Coronary artery (tissue), 2 donors: ENCODE results near the gene TMEM258.

Experiments used
- DNase-seq: peaks from one replicate; pipeline ENCODE4 v3.0.0-alpha.2; 2017; ENCODE audit warnings: low spot score
- H3K27ac ChIP-seq, 2 donors: fragments of 200-600 bp; sonication (generic); one replicate each; pipeline ENCODE4 v1.5.1; 2016 to 2019
- H3K4me3 ChIP-seq: fragments of 200-600 bp; sonication (generic); 2 replicates; pipeline ENCODE4 v1.5.1; 2016; ENCODE audit warnings: mild to moderate bottlenecking, moderate library complexity
- TF ChIP-seq, protein P1 (sequence below): fragments of 200-600 bp; sonication (generic); IDR thresholded peaks from one replicate; pipeline ENCODE4 v1.5.1; 2019; ENCODE audit warnings: antibody characterized with exemption

TMEM258 gene

DNA sequence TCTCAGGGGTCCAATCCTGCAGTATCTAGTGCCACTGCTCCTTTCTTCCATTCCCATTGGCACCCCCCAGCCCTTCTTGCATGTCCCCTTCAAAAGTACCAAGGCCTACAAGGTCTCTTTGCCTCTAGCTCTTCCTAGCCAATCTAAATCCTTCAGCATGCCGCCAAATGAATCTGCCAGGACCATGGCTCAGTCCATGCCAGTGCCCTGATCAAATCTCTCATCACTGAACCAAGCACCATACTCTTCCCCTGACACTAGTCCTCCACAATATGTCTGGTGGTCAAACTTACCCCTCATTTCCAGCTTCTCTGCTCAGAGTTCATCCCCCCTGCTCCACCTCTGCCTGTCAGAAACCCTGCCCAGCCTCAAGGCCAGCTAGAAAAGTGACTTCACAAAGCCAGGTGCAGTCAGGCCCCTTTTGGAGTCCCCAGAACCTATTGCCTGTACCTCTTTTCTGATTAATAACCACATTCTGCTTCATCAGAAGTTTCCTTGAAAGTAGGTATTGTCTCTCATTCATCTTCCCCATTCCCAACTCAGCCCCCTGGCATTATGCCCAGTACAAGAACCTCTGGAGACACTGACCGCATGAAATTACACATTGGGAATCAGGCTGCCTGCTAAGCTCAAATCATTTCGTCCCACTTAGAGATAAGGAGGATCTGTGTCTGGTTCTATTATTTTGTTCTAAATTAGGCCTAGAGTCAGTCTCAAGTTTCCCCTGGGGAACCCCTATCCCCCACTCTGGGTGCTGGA is 11.7 kb upstream of the TMEM258 start:
- no peak for DNase-seq
- Histone ChIP-seq H3K4me3 (no peak overlapping the region), H3K27ac (no peak overlapping the region)
- TF ChIP-seq, protein P1, sequence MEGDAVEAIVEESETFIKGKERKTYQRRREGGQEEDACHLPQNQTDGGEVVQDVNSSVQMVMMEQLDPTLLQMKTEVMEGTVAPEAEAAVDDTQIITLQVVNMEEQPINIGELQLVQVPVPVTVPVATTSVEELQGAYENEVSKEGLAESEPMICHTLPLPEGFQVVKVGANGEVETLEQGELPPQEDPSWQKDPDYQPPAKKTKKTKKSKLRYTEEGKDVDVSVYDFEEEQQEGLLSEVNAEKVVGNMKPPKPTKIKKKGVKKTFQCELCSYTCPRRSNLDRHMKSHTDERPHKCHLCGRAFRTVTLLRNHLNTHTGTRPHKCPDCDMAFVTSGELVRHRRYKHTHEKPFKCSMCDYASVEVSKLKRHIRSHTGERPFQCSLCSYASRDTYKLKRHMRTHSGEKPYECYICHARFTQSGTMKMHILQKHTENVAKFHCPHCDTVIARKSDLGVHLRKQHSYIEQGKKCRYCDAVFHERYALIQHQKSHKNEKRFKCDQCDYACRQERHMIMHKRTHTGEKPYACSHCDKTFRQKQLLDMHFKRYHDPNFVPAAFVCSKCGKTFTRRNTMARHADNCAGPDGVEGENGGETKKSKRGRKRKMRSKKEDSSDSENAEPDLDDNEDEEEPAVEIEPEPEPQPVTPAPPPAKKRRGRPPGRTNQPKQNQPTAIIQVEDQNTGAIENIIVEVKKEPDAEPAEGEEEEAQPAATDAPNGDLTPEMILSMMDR = no peak

DNA sequence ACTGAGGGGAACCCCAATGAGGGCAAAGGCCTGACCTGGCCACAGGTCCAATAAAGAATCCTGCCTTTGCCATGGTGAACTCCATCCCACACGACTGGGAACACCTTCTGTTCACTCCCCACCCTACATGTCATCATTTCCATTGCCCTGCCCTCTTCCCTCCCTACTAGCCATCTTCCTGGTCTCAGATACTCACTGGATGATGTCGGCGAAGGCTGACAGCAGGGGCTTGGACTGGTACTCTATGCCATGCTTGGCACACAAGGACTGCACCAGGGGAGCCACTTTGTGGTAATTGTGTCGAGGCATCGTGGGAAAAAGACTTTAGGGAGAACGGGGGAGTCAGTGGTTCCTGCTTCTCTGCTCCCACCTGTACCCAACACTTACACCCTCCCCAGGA is 10.2 kb upstream of the TMEM258 start:
- TF ChIP-seq, protein P1 = no peak
- H3K27ac ChIP-seq = no peak overlapping the region
- DNase-seq = no peak
- H3K4me3 ChIP-seq = no peak overlapping the region

DNA sequence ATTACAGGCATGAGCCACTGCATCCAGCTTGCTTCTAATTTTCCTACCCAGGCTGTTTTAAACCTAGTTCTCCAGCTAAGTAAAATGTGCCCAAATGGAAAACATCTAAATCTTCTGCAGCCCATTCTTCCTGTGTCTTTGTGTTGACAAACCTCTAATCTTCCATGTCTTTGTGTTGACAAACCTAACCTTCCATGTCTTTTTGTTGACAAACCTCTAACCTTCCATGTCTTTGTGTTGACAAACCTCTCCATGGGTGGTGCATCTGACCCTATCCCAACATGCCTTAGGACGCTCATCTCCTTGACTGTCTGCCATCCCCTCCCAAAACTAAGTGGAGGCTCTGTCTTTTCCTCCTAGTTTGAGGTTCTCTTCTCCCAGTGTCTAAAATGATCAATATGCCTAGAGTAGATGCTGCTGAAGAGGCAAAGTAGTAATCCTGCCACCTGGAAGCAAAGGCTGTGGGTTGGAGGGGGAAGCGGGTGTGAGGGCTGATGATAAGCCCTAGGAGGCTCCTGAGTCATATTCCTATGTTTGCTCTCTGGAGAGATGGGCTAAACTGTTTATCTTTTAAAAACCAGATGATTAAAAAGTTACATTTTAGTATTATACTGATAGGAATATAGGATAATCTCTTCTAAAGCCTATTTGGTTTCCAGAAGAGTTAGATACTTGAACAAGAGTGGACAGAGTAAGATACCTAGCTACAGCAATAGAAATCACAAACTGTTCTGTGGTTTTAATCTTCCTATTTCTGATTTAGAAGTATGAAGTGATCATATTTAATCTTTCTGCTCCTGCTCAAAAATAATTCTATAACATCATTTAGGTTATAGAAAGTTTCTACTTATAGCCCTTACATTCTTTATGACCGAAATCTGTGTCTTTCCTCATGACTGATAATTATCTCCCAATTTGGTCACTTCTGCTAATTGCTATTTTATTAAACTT is 8.2 kb upstream of the TMEM258 start:
- TF ChIP-seq, protein P1 = no peak
- H3K27ac ChIP-seq = no peak overlapping the region
- no peak for DNase-seq
- no peak overlapping the region for H3K4me3 ChIP-seq

DNA sequence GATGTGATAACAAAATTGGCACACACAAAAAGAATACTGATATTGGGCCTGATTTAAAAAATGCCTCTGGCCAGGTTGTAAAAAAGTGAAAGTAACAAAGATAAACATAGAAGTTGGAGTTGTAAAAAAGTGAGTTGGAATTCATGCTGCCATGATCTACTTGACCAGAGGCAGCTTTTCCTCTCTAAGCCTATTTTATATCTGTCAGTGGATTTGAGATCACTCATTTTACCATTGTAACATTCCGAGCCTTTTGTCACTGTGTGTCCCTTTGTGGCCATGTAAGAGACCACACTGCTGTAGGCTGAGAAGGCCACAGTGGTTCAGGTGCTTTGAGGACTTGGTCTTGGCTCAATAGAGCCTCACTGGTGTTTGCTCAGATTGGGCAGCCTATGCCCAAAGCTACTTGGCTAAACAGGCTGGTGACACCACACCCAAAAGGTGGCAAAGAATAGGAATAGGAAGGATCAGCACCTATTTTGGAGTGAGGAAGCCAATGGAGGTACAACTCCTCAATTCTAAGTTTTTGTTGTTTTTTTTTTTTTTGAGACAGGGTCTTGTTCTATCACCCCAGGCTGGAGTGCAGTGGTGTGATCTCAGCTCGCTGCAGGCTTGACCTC is 7.4 kb upstream of the TMEM258 start:
- TF ChIP-seq, protein P1 = no peak
- Histone ChIP-seq H3K4me3 (no peak overlapping the region), H3K27ac (no peak overlapping the region)
- DNase-seq = no peak

DNA sequence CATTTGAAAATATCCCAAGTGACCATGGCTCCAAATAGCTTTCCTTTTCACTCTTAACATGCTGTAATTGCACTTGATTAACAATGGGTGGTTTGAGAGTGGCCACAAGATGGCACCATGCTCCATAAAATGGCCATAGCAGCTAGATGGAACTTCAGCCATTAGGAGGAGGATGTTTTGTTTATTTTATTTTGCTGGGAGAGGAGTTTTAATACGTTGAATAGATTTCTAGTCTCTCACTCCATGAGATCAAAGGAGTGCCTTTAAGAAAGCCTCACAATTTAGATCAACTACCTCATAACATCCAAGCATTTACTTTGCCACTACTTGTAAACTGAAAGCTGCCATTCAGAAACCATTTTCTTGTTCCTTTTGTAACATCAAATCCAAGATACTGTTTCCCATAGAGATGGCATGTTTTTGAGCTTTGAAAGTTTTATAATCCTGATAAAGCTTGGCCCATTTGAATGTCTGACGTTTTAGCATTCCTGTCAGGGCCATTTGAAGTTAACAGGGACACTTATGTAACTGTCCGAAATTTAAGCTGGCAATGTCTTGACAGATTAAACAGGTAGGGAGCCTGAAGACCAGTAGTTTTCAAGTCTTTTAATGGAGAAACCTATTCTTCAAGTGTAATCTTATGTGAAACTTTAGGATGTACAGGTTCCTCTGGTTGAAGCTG is 5.0 kb upstream of the TMEM258 start:
- TF ChIP-seq, protein P1 = peak; percentile 50
- no peak overlapping the region for H3K4me3 ChIP-seq
- DNase-seq = no peak
- H3K27ac ChIP-seq = peak overlapping the region; percentile 33 to 53

DNA sequence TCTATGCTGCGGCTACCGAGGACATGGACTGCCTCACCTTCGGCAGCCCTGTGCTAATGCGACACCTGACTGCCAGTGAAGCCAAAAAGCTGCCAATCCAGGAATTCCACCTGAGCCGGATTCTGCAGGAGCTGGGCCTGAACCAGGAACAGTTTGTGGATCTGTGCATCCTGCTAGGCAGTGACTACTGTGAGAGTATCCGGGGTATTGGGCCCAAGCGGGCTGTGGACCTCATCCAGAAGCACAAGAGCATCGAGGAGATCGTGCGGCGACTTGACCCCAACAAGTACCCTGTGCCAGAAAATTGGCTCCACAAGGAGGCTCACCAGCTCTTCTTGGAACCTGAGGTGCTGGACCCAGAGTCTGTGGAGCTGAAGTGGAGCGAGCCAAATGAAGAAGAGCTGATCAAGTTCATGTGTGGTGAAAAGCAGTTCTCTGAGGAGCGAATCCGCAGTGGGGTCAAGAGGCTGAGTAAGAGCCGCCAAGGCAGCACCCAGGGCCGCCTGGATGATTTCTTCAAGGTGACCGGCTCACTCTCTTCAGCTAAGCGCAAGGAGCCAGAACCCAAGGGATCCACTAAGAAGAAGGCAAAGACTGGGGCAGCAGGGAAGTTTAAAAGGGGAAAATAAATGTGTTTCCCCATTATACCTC is 3.6 kb upstream of the TMEM258 start:
- Histone ChIP-seq H3K27ac (no peak overlapping the region), H3K4me3 (no peak overlapping the region)
- TF ChIP-seq, protein P1 = no peak
- DNase-seq = no peak
